ENCODE results near the gene COL16A1.

Gene COL16A1

GRCh38 chr1:31663622-31664452 is 40.0 kb downstream of the COL16A1 start:
- peak; percentile 59 for DNase-seq

- DNase-seq: no peak
Observed at GRCh38 chr1:31662463-31662862, 41.4 kb downstream of the COL16A1 start.

- DNase-seq: no peak
Observed at GRCh38 chr1:31661856-31662255, 42.0 kb downstream of the COL16A1 start.

- no peak for DNase-seq
Observed at GRCh38 chr1:31660871-31661455, 42.9 kb downstream of the COL16A1 start.

DNA sequence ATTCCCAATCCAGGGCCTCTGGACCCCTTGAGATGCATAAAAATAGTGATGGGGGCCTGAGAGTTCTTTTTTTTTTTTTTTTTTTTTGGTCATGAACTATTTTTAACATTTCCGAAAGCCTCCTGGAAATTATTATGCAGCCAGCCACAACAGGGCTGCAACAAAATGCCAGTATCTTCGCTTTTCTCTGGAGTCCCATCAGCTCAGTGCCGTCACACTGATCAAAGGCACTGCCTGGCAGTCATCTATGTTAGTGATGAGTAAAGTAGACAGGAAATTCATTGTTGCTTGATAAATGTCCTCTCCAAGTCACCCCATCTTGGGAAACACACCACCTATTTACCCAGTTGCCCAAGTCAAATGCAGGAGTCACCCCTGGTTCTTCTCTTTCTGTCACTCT is 43.9 kb downstream of the COL16A1 start:
- DNase-seq: no peak

DNA sequence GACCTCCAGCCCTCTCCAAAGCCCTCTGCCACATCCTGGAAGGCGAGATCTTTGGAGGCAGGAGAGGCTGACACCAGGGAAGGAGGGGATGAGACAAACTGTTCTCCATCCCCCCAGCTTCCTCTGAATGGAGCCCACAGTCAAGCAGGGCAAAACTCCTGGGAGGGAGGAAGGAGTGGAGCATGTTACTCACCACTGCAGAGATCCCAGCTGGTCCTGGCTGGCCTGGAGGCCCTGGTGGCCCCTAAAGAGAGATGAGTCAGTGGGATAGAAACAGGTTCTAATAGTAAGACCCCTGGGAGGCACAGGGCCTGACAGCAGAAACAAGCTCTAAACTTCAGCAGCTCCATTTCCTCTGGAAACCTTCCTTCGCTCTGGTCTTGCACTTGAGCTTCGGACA is 45.1 kb downstream of the COL16A1 start:
- DNase-seq: peak; percentile 19

GRCh38 chr1:31657972-31658510 is 45.8 kb downstream of the COL16A1 start:
- no peak for DNase-seq

- DNase-seq: no peak
Observed at GRCh38 chr1:31657020-31657804, 46.6 kb downstream of the COL16A1 start.

GRCh38 chr1:31655756-31656155 is 48.1 kb downstream of the COL16A1 start:
- DNase-seq: no peak

DNA sequence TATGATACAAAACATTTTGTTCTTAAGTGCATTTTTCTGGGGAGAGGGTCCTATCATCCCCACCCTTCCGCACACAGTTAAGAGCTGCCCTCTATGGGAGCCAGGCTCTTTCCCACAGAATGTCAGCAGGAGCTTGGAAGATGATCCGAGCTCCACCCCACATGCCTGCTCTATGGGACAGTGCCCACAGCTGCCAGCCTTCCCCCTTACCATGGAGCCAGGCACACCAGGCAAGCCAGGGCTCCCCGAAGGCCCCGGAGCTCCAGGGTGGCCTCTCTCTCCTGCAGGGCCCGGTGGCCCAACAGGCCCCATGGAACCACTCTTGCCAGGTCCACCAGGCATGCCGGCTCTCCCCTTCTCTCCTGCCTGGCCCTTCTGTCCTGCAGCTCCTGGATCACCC is 48.7 kb downstream of the COL16A1 start:
- DNase-seq: no peak

GRCh38 chr1:31654474-31654776 is 49.4 kb downstream of the COL16A1 start:
- no peak for DNase-seq

DNA sequence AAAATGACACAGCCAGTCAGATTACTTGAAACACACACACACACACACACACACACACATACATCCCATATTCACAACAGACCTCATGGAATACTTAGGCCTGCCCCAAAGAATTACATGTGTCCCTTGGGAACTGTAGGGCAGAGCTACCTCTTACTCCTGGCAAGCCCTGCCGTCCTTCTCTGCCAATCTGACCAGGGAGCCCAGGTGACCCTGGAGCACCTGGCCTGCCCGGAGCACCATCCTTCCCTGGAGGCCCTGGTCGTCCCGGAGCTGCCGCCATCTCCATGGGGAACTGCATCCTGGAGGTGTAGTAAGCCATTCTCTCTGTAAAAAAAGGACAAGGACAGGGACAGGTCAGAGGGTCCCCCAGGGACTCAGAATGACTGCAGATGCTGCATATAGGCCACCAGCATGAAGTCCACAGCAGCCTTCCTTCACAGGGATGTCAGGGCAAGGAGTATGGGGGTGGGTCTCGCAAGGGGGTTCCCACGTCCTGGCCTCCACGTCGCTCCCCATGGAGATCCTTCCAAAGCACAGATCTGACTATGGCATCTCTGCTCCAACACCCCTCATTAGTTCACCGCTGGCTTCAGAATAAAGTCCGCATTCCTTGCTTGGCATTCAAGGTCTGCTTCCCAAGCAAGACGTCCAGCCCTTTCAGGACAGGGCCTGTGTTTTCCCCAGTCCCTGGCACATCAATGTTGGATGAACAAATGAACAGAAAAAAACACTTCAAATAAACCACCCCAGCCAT is 49.9 kb downstream of the COL16A1 start:
- DNase-seq: no peak

DNA sequence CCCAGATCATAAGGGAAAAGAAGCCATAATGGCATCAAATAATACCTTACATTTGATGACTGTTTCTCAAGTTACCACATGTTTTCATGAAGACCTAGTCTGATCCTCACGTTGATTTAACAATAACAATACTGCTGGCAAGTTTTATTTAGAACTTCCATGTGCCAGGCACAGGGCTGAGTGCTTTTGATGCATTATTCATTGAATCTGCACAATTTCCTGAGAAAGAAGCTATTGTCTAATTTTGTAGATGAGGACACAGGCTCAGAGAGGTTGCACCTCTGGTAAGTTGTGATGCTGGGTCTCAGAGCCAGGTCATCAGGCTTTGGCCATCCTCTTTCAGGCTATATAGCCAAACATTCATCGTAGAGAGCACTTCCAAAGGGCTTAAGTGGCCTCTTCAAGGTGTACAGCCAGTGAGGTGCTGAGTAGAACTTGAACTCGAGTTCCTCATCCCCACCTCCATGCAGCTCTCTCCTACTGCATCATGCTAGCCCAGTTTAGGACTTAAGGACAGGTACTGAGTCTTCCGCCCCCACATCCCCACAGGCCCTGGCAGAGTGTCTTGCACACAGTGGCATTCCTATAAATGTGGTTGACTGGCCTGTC is 50.8 kb downstream of the COL16A1 start:
- no peak for DNase-seq

DNA sequence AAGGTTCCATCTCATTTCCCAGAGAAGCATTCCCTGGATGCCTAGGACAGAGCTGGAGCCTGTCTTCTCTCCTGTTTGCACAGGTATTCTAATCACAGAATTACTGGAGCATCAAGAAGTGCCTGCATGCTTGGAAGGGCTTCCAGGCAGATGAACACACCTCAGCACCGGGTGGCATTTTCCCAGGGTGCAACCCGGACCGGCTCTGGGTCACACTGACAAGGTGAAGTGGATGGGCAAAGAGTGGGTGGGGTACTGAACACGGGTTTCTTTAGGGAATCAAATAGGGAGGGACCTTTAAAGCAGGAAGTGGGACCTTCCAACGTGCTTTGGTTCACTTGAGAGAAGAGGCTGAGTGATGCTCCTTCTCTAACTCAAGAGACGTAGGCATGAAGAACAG is 52.1 kb downstream of the COL16A1 start:
- DNase-seq: no peak

GRCh38 chr1:31651089-31651420 is 52.8 kb downstream of the COL16A1 start:
- no peak for DNase-seq

DNA sequence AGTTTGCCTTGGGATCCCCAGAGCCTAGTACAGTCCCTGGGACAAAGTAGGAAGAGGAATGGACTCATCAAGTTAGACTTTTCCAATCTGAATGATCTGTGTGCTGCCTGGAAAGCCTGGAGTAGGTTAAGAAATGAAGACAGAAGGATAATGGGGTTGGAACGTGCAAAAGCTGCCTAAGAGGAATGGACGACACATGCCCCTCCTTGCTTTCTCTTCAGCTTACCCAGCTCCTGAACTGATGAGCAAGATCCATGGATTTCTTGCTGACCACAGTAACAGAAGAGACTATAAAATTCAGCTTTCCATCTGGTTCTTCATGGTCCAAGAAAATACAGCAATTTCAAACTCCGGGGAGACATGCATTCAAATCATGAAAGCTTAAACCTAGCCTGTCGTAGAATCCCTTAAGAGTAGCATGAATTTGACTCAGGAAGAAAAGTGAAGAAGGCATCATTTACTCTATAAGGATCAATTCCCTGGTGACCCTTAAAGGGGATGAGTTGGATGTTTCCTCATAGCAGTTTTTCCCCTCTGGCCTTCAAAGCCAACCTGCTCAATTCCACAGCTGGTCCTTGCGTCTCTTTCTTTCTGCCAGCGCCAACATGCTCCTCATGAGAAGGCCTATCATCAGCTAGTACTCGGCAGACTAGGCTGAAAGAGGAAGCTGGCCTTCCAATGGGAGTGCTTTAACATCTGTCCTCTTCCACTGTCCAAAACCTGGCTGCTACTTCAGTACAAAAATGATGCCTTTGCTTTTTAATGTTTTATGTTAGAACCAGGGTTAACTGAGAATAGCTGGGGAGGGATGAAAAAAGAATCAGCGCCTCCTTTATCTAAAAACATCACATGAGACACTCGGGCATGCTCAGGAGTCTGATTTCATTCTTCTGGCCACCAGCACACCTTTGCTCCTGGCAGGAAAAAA is 53.4 kb downstream of the COL16A1 start:
- no peak for DNase-seq

GRCh38 chr1:31648641-31649357 is 55.0 kb downstream of the COL16A1 start:
- DNase-seq: no peak

- no peak for DNase-seq
Observed at GRCh38 chr1:31648190-31648589, 55.6 kb downstream of the COL16A1 start.

- no peak for DNase-seq
Observed at GRCh38 chr1:31647106-31647505, 56.7 kb downstream of the COL16A1 start.

DNA sequence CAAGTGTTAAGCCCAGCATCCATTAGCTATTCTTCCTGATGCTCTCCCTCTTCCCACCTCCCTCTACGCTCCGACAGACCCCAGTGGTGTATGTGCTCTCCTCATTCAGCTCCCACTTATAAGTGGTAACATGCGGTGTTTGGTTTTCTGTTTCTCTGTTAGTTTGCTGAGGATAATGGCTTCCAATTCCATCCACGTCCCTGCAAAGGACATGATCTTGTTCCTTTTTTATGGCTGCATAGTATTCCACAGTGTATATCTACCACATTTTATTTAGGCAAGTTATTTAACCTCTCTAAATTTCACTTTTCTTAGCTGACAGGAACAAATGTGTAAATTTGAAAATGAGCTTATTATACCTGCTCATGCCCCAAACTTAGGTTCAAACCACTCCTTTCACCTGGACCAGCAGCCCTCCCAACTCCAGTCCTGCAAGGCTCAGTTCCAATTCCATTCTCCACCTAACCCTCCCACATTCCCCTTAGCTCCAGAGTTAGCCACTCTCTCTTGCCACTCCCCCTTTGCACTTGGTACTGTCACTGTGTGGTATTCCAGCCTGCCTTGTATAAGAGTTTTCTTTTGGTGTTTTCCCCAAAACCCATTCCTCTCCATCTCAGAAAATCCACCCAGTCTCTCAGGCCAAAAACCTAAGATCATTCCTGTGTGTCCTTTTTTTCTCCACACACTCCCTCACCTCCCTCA is 57.4 kb downstream of the COL16A1 start:
- no peak for DNase-seq
